ENCODE data around the gene ABCB8.

ABCB8 gene

GRCh38 chr7:151012911-151013347, 15.3 kb upstream of the ABCB8 start:
- H3K36me3 ChIP-seq (ENCODE audit: insufficient read depth, low read length), result no peaks in the 10 kb centered on the region
- H3K9me3 ChIP-seq (ENCODE audit: low read length), result no peaks in the 10 kb centered on the region
- H2AFZ ChIP-seq (ENCODE audit: low read depth, low read length), result no peak overlapping the region
- H3K4me1 ChIP-seq (ENCODE audit: insufficient read depth, low read length), result peaks cover 10% of the 10 kb centered on the region
- H3K27me3 ChIP-seq (ENCODE audit: insufficient read depth, low read length), result no peaks in the 10 kb centered on the region
- no peak overlapping the region for H3K4me3 ChIP-seq (ENCODE audit: low read length)

- H3K36me3 ChIP-seq (ENCODE audit: insufficient read depth, low read length), result no peaks in the 10 kb centered on the region
- H3K4me3 ChIP-seq (ENCODE audit: low read length), result no peak overlapping the region
- H2AFZ ChIP-seq (ENCODE audit: low read depth, low read length), result no peak overlapping the region
- no peaks in the 10 kb centered on the region for H3K27me3 ChIP-seq (ENCODE audit: insufficient read depth, low read length)
- H3K9me3 ChIP-seq (ENCODE audit: low read length), result no peaks in the 10 kb centered on the region
- peaks cover 11% of the 10 kb centered on the region for H3K4me1 ChIP-seq (ENCODE audit: insufficient read depth, low read length)
Observed at GRCh38 chr7:151013356-151013732, 14.9 kb upstream of the ABCB8 start.

- Histone ChIP-seq H2AFZ (ENCODE audit: low read depth, low read length) (no peak overlapping the region), H3K36me3 (ENCODE audit: insufficient read depth, low read length) (no peaks in the 10 kb centered on the region), H3K27me3 (ENCODE audit: insufficient read depth, low read length) (no peaks in the 10 kb centered on the region), H3K4me1 (ENCODE audit: insufficient read depth, low read length) (peaks cover 11% of the 10 kb centered on the region), H3K9me3 (ENCODE audit: low read length) (no peaks in the 10 kb centered on the region), H3K4me3 (ENCODE audit: low read length) (no peak overlapping the region)
Observed at GRCh38 chr7:151013733-151014497, 14.3 kb upstream of the ABCB8 start.

GRCh38 chr7:151014950-151015349, 13.3 kb upstream of the ABCB8 start:
- Histone ChIP-seq H3K27me3 (ENCODE audit: insufficient read depth, low read length) (no peaks in the 10 kb centered on the region), H3K9me3 (ENCODE audit: low read length) (no peaks in the 10 kb centered on the region), H3K36me3 (ENCODE audit: insufficient read depth, low read length) (no peaks in the 10 kb centered on the region), H3K4me1 (ENCODE audit: insufficient read depth, low read length) (peaks cover 12% of the 10 kb centered on the region), H3K4me3 (ENCODE audit: low read length) (no peak overlapping the region), H2AFZ (ENCODE audit: low read depth, low read length) (no peak overlapping the region)

GRCh38 chr7:151015967-151016366, 12.3 kb upstream of the ABCB8 start:
- Histone ChIP-seq H3K9me3 (ENCODE audit: low read length) (no peaks in the 10 kb centered on the region), H3K4me1 (ENCODE audit: insufficient read depth, low read length) (peaks cover 16% of the 10 kb centered on the region), H3K27me3 (ENCODE audit: insufficient read depth, low read length) (no peaks in the 10 kb centered on the region), H2AFZ (ENCODE audit: low read depth, low read length) (no peak overlapping the region), H3K4me3 (ENCODE audit: low read length) (no peak overlapping the region), H3K36me3 (ENCODE audit: insufficient read depth, low read length) (no peaks in the 10 kb centered on the region)

GRCh38 chr7:151016505-151016904, 11.7 kb upstream of the ABCB8 start:
- no peak overlapping the region for H2AFZ ChIP-seq (ENCODE audit: low read depth, low read length)
- no peaks in the 10 kb centered on the region for H3K27me3 ChIP-seq (ENCODE audit: insufficient read depth, low read length)
- H3K36me3 ChIP-seq (ENCODE audit: insufficient read depth, low read length), result no peaks in the 10 kb centered on the region
- peaks cover 18% of the 10 kb centered on the region for H3K4me1 ChIP-seq (ENCODE audit: insufficient read depth, low read length)
- H3K4me3 ChIP-seq (ENCODE audit: low read length), result no peak overlapping the region
- no peaks in the 10 kb centered on the region for H3K9me3 ChIP-seq (ENCODE audit: low read length)

GRCh38 chr7:151016942-151017341, 11.3 kb upstream of the ABCB8 start:
- Histone ChIP-seq H2AFZ (ENCODE audit: low read depth, low read length) (no peak overlapping the region), H3K4me3 (ENCODE audit: low read length) (no peak overlapping the region), H3K27me3 (ENCODE audit: insufficient read depth, low read length) (no peaks in the 10 kb centered on the region), H3K4me1 (ENCODE audit: insufficient read depth, low read length) (peaks cover 18% of the 10 kb centered on the region), H3K36me3 (ENCODE audit: insufficient read depth, low read length) (no peaks in the 10 kb centered on the region), H3K9me3 (ENCODE audit: low read length) (no peaks in the 10 kb centered on the region)

GRCh38 chr7:151017370-151017952, 10.8 kb upstream of the ABCB8 start:
- Histone ChIP-seq H3K9me3 (ENCODE audit: low read length) (no peaks in the 10 kb centered on the region), H3K36me3 (ENCODE audit: insufficient read depth, low read length) (no peaks in the 10 kb centered on the region), H3K4me1 (ENCODE audit: insufficient read depth, low read length) (peaks cover 18% of the 10 kb centered on the region), H3K4me3 (ENCODE audit: low read length) (peak overlapping the region; percentile 29), H2AFZ (ENCODE audit: low read depth, low read length) (peak overlapping the region; percentile 5), H3K27me3 (ENCODE audit: insufficient read depth, low read length) (no peaks in the 10 kb centered on the region)

GRCh38 chr7:151017953-151018420, 10.3 kb upstream of the ABCB8 start:
- H3K36me3 ChIP-seq (ENCODE audit: insufficient read depth, low read length), result no peaks in the 10 kb centered on the region
- peak overlapping the region; percentile 29 for H3K4me3 ChIP-seq (ENCODE audit: low read length)
- peaks cover 18% of the 10 kb centered on the region for H3K4me1 ChIP-seq (ENCODE audit: insufficient read depth, low read length)
- no peaks in the 10 kb centered on the region for H3K27me3 ChIP-seq (ENCODE audit: insufficient read depth, low read length)
- peak overlapping the region; percentile 5 for H2AFZ ChIP-seq (ENCODE audit: low read depth, low read length)
- H3K9me3 ChIP-seq (ENCODE audit: low read length), result no peaks in the 10 kb centered on the region

GRCh38 chr7:151018421-151019129, 9.7 kb upstream of the ABCB8 start:
- Histone ChIP-seq H2AFZ (ENCODE audit: low read depth, low read length) (peak overlapping the region; percentile 5), H3K27me3 (ENCODE audit: insufficient read depth, low read length) (no peaks in the 10 kb centered on the region), H3K4me3 (ENCODE audit: low read length) (no peak overlapping the region), H3K4me1 (ENCODE audit: insufficient read depth, low read length) (peaks cover 18% of the 10 kb centered on the region), H3K36me3 (ENCODE audit: insufficient read depth, low read length) (no peaks in the 10 kb centered on the region), H3K9me3 (ENCODE audit: low read length) (no peaks in the 10 kb centered on the region)

GRCh38 chr7:151019130-151019447, 9.2 kb upstream of the ABCB8 start:
- no peaks in the 10 kb centered on the region for H3K36me3 ChIP-seq (ENCODE audit: insufficient read depth, low read length)
- H3K4me3 ChIP-seq (ENCODE audit: low read length), result no peak overlapping the region
- no peak overlapping the region for H2AFZ ChIP-seq (ENCODE audit: low read depth, low read length)
- peaks cover 18% of the 10 kb centered on the region for H3K4me1 ChIP-seq (ENCODE audit: insufficient read depth, low read length)
- no peaks in the 10 kb centered on the region for H3K27me3 ChIP-seq (ENCODE audit: insufficient read depth, low read length)
- no peaks in the 10 kb centered on the region for H3K9me3 ChIP-seq (ENCODE audit: low read length)

- no peaks in the 10 kb centered on the region for H3K27me3 ChIP-seq (ENCODE audit: insufficient read depth, low read length)
- peak overlapping the region; percentile 12 for H3K4me3 ChIP-seq (ENCODE audit: low read length)
- H3K9me3 ChIP-seq (ENCODE audit: low read length), result no peaks in the 10 kb centered on the region
- H2AFZ ChIP-seq (ENCODE audit: low read depth, low read length), result peak overlapping the region; percentile 27
- H3K4me1 ChIP-seq (ENCODE audit: insufficient read depth, low read length), result peaks cover 18% of the 10 kb centered on the region
- H3K36me3 ChIP-seq (ENCODE audit: insufficient read depth, low read length), result no peaks in the 10 kb centered on the region
Observed at GRCh38 chr7:151020231-151020630, 8.0 kb upstream of the ABCB8 start.

- Histone ChIP-seq H3K9me3 (ENCODE audit: low read length) (no peaks in the 10 kb centered on the region), H3K36me3 (ENCODE audit: insufficient read depth, low read length) (no peaks in the 10 kb centered on the region), H3K4me1 (ENCODE audit: insufficient read depth, low read length) (peaks cover 20% of the 10 kb centered on the region), H2AFZ (ENCODE audit: low read depth, low read length) (no peak overlapping the region), H3K4me3 (ENCODE audit: low read length) (no peak overlapping the region), H3K27me3 (ENCODE audit: insufficient read depth, low read length) (no peaks in the 10 kb centered on the region)
Observed at GRCh38 chr7:151023232-151023631, 5.0 kb upstream of the ABCB8 start.

Data from neuron (in vitro differentiated cells).